ENCODE data around the gene BRINP3. TPM values are rescaled to one million over a fixed set of nuclear protein-coding genes. Genes with fewer than 3 reads are reported as not detected.

Gene BRINP3
- total RNA-seq, 2 donors from 2014 or later: 3.0 to 17.0 TPM

DNA sequence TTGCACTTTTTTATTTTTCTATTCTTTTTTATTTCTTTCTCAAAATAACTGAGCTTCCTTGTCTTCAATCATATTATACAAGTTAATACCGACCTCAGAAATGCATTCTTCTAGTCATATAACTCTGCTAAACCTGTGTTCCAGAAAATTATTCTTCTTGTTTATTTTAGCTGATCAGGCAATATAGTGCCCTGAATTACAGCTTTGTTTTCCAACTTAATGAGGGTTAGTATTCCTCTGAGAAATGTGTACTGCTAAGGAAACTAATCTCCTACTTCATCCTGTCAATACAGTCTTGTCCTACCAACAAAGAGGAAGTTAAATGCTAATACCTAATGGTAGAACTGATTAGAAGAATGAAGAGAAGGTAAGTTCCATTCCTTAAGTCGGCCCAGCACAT, 13.0 kb downstream of the BRINP3 start:
- no peaks in the 10 kb centered on the region for H3K36me3 ChIP-seq
- no peak for TF ChIP-seq POLR2A (IDR thresholded peaks at IDR 0.05)
- TF ChIP-seq, protein P1, sequence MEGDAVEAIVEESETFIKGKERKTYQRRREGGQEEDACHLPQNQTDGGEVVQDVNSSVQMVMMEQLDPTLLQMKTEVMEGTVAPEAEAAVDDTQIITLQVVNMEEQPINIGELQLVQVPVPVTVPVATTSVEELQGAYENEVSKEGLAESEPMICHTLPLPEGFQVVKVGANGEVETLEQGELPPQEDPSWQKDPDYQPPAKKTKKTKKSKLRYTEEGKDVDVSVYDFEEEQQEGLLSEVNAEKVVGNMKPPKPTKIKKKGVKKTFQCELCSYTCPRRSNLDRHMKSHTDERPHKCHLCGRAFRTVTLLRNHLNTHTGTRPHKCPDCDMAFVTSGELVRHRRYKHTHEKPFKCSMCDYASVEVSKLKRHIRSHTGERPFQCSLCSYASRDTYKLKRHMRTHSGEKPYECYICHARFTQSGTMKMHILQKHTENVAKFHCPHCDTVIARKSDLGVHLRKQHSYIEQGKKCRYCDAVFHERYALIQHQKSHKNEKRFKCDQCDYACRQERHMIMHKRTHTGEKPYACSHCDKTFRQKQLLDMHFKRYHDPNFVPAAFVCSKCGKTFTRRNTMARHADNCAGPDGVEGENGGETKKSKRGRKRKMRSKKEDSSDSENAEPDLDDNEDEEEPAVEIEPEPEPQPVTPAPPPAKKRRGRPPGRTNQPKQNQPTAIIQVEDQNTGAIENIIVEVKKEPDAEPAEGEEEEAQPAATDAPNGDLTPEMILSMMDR (IDR thresholded peaks at IDR 0.05): no peak
- TF ChIP-seq POLR2AphosphoS5 (IDR thresholded peaks at IDR 0.05): no peak
- H3K27ac ChIP-seq: no peak overlapping the region
- no peak overlapping the region for H3K4me3 ChIP-seq
- DNase-seq (ENCODE audit: low spot score): no peak
- H3K4me1 ChIP-seq (replicated peaks): no peaks in the 10 kb centered on the region
- no peaks in the 10 kb centered on the region for H3K9me3 ChIP-seq
- no peaks in the 10 kb centered on the region for H3K27me3 ChIP-seq (replicated peaks; ENCODE audit: insufficient read depth)
- 63% methylated on average over 2 of the region's 2 CpGs for whole genome bisulfite sequencing
- intact Hi-C loops (cut with DNase I): no loop called here

DNA sequence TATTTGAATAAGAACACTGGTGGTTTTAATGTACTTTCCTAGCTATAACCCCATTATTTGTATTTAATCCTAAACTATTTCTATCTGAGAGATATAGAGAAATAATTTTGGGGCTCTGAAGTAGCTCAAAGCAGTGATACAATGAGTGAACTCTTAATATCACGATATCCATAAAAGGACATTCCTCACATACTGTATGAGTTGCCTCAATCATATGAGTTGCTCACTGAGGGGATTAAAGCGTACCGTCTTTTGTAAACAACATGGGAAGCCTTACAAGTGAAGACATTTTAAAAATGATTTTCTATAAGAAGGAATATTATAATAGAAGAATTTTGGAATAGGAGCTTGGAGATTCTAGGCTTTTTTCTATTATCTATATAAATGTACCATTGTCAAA, 21.5 kb downstream of the BRINP3 start:
- Histone ChIP-seq H3K4me3 (no peak overlapping the region), H3K27ac (no peak overlapping the region), H3K9me3 (no peaks in the 10 kb centered on the region), H3K4me1 (replicated peaks) (no peaks in the 10 kb centered on the region), H3K27me3 (replicated peaks; ENCODE audit: insufficient read depth) (no peaks in the 10 kb centered on the region), H3K36me3 (no peaks in the 10 kb centered on the region)
- 95% methylated on average over 3 of the region's 3 CpGs for WGBS
- DNase-seq (ENCODE audit: low spot score): no peak
- TF ChIP-seq POLR2A (IDR thresholded peaks at IDR 0.05) (no peak), POLR2AphosphoS5 (IDR thresholded peaks at IDR 0.05) (no peak)
- TF ChIP-seq, protein P1 (IDR thresholded peaks at IDR 0.05): no peak
- intact Hi-C loops (cut with DNase I): no loop called here

DNA sequence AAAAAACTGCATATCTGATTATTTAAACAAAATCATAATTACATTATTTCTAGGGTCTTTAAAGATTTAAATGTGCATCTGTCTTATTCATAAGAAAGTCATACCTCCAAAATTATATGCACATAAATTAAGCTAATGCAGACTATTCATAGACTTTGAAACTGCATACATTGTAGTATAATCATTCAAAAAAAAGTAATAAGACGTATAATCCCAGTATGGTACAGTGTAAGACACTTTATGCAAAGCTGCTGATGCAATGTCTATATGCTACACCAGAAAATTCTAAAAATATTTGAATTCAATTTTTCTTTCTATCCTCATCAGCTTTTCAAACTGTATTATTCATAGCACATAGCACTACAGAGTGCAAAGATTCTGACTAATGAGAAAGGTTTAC, 22.0 kb downstream of the BRINP3 start:
- 91% methylated on average over 1 of the region's 1 CpG for WGBS
- intact Hi-C loops (cut with DNase I): no loop called here
- H3K27ac ChIP-seq: no peak overlapping the region
- H3K4me1 ChIP-seq (replicated peaks): no peaks in the 10 kb centered on the region
- DNase-seq (ENCODE audit: low spot score): no peak
- TF ChIP-seq, protein P1 (IDR thresholded peaks at IDR 0.05): no peak
- TF ChIP-seq POLR2A (IDR thresholded peaks at IDR 0.05) (no peak), POLR2AphosphoS5 (IDR thresholded peaks at IDR 0.05) (no peak)
- H3K4me3 ChIP-seq: no peak overlapping the region
- no peaks in the 10 kb centered on the region for H3K27me3 ChIP-seq (replicated peaks; ENCODE audit: insufficient read depth)
- no peaks in the 10 kb centered on the region for H3K9me3 ChIP-seq
- H3K36me3 ChIP-seq: no peaks in the 10 kb centered on the region

DNA sequence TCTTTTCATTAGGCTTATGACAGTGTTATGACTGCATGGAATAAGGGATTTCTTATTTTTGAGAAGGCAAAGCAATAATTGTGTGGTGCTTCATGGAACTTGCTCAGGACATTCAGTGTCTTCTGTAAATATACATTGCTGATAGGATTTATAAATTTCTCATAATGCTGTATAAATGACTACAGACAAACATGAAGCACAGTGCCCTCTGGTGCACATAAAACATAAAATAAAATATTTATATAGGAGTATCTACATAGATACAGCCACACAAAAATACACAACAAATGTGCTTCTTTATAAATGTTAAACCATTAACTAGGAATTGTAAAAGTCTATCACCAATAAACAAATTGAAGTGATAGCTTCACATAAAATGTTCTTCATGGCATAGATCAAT, 24.1 kb downstream of the BRINP3 start:
- TF ChIP-seq POLR2AphosphoS5 (IDR thresholded peaks at IDR 0.05): no peak
- TF ChIP-seq POLR2A (IDR thresholded peaks at IDR 0.05): no peak
- TF ChIP-seq, protein P1 (IDR thresholded peaks at IDR 0.05): no peak
- H3K36me3 ChIP-seq: no peaks in the 10 kb centered on the region
- intact Hi-C loops (cut with DNase I): no loop called here
- H3K27me3 ChIP-seq (replicated peaks; ENCODE audit: insufficient read depth): no peaks in the 10 kb centered on the region
- no peaks in the 10 kb centered on the region for H3K9me3 ChIP-seq
- H3K4me3 ChIP-seq: no peak overlapping the region
- no peak for DNase-seq (ENCODE audit: low spot score)
- no peak overlapping the region for H3K27ac ChIP-seq
- no peaks in the 10 kb centered on the region for H3K4me1 ChIP-seq (replicated peaks)

DNA sequence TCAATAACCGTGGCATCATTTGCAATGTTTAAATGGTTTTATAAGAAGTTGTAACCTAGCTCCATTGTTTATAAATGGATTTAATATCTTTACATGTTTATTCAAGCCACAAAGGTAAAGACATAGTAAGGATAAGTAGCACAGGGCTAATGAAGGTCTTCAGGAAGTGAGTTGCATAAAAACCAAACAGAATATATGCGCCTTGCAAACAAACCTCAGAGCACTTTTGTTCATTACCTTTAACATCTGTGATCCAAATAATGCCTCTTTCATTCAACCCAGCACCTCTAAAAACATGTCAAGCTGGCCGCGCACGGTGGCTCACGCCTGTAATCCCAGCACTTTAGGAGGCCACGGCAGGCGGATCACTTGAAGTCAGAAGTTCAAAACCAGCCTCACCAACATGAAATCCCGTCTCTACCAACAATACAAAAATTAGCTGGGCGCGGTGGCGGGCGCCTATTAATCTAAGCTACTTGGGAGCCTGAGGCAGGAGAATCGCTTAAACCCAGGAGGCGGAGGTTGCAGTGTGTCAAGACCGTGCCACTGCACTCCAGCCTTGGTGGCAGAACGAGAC, 25.3 kb downstream of the BRINP3 start:
- no peak for DNase-seq (ENCODE audit: low spot score)
- WGBS: 65% methylated on average over 17 of the region's 17 CpGs
- Histone ChIP-seq H3K4me3 (no peak overlapping the region), H3K9me3 (no peaks in the 10 kb centered on the region), H3K36me3 (no peaks in the 10 kb centered on the region), H3K27me3 (replicated peaks; ENCODE audit: insufficient read depth) (no peaks in the 10 kb centered on the region), H3K27ac (no peak overlapping the region), H3K4me1 (replicated peaks) (no peaks in the 10 kb centered on the region)
- TF ChIP-seq, protein P1 (IDR thresholded peaks at IDR 0.05): no peak
- no peak for TF ChIP-seq POLR2A (IDR thresholded peaks at IDR 0.05)
- peak; percentile 41 for TF ChIP-seq POLR2AphosphoS5 (IDR thresholded peaks at IDR 0.05)
- intact Hi-C loops (cut with DNase I): no loop called here
